ENCODE measurements around the gene GALNTL6.

GALNTL6 gene

DNA sequence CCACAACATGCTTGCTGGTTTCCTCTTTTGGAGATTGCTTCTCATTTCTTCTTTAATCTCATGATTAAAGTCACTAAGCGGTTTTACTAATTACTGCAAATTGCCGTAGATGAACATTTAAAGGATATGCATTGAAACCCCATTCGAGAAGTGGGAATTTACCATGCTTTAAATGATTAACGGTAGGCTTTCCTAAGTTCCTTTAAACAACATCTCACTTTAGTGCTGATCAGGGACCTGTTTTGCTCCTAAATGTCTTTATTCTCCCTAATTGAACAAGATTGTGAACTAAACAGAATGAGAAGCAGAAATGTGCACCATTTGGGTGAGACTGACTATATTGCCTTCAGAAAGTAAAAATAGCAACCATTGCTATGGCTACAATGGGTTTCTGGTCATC is 430.3 kb downstream of the GALNTL6 start:
- DNase-seq, result no peak

DNA sequence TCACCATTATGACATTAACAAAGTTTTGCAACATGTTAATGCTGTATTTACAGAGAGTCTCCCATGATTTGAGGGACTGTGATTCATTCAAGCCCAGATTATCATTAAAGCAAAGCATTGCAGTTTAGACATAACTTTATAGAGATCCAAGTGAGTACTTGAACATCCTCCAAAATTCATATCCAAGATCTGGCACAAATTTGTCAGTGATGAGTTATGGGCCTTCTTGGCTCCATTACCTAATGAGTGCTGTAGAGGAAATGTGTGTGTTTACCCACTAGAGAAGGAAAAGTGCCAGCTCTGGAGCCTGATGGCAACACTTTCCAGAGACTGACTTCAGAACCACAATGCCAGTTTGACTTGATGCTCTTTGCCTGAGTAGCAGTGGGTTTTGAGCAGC is 432.3 kb downstream of the GALNTL6 start:
- DNase-seq, result no peak

DNA sequence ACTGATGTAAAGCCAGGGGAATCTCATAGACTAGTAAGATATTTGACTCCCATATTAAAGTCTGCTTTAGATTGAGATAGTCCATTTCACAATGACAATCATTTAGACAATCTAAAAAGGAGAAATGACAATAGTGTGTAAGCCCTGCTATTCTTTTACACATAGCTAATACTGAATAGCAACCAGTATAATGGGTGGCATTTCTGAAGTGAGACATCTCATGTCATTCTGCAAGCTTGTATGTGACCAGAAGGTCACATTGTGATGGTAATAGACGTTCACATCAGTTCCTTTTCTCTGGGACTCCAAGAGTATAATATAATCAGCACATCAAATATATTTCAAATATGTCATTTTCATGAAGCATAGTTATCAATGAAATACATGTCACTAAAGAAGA is 440.2 kb downstream of the GALNTL6 start:
- DNase-seq, result no peak

DNA sequence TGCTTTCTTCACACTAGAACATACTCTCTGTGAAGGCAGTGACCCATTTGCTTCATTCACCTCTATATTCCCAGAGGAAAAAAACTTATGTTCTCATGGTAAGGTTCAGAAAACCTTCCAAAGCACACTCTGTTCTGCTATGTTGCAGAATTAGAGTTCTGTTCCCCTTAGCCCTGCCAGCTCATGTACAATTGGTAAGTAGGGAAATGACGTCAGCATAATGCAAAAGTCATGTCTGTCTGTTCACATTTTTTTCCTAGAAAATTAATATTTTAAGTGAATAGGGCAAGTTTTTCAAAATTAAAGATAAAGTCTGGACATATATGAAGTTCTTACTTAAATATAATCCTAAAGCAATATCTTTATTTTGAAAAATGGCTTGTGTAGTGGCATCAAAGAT is 443.6 kb downstream of the GALNTL6 start:
- DNase-seq, result no peak

DNA sequence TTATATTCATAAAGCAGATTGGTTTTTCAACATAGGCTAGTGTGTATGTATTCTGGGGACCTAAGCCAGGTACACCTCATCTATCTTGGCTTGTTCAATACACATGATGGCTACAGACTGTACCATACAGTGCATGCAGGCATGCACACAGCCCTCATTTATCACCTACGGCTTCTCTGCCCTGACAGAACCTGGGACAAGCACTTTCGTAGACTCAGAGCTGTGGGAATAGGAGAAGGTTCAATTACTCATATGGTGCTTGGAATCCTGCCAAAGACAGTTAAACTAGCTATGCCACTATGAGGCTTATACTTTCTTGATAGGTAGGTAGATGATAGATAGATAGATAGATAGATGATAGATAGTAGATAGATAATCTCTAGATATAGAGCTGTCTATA is 457.2 kb downstream of the GALNTL6 start:
- peak; percentile 3 for DNase-seq

DNA sequence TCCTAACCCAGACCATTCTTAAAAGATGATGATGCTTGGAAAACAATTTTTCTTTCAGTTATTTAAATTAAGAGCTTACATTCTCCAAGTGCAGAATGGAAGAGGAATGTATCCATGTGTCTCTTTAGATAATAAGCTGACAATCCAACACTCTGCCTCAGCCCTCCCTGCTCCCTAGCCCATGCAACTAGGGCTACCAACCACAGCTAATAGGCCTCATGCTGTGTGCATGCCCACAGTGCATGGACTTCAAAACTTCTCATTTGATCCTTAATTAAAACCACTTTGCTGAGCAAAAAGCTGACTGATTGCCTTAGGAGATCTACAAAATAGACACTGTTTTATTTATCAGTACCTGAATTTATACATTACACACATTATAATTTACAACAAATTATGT is 473.9 kb downstream of the GALNTL6 start:
- DNase-seq, result no peak

DNA sequence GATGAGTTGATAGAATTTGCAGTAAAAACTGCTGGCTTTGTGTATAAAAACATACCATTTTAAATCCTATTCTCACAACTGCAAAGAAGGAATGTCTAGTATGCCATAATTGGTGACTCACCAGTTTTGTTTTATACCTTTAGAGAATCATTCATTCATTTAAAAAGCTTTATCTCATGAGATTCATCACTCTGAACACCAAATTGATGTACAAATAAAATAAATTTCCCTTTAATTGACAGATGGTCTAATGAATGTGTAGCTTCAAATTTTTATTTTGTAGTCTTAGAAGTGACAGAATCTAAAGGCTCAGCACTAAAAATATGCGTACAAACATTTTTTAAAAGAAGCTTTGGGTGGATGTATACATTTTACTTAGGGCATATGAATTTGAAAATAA is 492.5 kb downstream of the GALNTL6 start:
- DNase-seq, result no peak

DNA sequence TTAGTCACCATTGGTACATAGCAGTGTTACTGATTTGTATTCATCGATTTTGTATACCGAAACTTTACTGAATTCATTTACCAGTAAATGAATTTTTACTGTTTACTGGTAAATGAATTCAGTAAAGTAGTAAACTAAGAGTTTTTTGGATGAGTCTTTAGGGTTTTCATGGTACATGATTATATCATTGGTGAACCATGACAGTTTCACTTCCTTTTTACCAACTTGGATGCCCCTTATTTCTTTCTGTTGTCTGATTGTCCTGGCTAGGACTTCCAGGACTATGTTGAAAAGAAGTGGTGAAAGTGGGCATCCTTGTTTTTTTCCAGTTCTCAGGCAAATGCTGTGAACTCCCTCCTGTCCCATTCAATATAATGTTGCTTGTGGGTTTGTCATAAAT is 494.9 kb downstream of the GALNTL6 start:
- DNase-seq, result no peak

DNA sequence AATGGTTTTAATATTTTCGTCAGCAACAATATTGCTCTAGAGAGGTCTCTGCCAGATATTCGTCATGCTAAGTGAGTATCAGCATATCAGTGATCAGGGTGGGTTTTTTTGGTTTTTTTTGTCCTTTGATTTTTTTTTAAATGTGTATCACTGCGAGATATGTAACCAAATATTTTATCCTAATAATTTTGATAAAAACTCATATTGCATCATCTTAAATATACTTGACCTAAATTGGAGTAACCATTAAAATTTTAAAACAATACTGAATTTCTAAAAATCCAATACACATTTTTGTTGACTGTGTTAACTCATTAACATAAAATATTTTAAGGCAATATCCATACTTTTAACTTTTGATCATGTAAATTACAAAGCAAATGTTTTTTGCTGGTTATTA is 498.5 kb downstream of the GALNTL6 start:
- no peak for DNase-seq

DNA sequence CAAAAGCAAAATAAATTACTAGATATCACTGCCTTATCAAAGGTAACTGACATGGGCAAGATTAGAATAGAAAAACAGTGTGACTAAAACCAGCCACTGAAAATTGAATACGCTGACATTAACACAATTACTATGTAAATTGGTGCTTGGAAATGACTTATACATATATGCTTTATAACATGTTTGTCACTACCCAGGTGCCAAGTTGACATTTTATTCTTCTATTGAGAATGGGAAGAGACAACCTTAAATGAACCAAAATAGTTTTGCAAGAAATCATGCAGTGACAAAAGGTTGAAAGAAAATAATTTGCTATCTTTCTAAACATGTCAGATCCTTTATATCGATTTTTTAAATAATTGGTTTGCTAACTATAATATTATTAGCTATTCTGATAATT is 510.1 kb downstream of the GALNTL6 start:
- DNase-seq, result no peak

DNA sequence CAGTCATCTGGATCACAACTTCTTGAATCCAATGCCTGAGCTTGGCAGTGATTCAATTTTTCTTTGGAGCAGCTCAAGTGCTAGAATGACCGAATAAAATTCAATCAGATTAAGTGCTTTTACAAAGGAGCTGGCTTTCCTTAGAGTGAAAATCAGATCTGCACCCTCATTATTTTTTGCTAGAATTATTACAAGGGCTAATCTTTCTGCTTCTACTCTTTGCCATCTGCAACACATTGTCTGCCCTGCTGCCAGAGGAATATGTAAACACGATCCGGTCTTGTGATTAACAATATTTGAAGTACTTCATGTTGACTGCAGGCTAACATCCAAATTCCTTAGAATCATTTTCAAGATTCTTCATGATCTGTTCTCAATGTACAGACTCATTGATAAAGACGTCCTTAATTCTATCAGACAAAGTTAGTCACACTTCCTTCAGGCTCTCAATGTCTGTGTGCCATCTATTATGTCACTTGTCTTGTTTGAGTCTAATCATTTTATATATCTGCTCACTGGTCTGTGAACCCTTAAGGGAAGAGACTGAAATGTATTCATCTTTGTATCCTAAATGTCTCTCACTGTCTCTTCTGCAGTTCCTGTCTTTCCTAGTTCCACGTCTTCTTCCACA is 531.2 kb downstream of the GALNTL6 start:
- DNase-seq, result no peak

DNA sequence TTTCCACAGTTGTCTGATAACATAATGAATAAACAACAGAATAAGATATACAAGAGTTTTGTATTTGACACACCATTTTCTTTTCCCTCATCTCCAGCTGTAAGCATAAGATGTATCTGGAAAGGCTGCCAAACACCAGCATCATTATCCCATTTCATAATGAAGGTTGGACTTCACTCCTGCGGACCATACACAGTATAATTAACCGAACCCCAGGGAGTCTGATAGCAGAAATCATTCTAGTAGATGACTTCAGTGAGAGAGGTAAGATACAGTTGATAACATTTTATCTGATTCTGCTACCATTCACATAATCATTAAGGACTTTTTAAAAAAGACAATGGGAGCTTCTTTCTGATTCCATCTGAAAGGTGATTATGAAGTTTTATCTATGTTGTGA is 535.2 kb downstream of the GALNTL6 start:
- no peak for DNase-seq

DNA sequence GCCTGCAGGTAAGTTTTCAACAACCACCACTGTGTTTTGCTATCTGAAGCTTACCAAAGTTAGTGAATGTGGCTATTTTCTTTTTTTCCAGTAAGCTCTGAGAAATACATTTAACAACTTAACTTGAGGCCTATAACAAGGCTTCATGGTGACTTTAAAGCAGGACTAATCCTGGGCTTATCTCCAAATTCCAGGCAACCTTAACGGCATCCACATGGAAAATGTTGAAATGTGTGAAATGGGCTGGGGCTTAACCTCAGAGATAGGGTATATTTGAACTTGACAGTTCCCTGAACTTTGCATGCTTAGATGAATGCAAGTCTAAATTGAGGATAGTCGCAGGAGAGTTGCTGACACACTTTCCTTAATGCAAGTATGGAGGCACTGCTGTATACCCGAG is 539.2 kb downstream of the GALNTL6 start:
- DNase-seq, result no peak

DNA sequence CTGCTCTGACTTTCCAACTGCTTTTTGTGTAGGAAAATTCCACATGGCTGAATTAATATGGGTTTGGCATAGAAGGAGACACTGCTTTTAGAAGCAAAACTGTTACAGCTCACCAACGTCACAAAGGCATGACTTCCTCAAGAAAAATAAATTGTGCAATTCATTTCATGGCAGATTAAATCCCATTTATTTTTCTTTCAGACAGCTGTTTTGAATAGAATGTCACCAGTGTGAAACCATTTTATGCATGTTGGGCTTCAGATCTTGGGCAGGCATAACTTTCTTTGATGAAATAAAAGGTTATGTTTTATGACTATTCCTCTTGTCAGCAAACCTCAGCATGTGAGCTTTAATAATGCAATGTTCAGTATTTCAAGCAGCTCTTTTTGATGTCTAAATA is 542.8 kb downstream of the GALNTL6 start:
- no peak for DNase-seq

DNA sequence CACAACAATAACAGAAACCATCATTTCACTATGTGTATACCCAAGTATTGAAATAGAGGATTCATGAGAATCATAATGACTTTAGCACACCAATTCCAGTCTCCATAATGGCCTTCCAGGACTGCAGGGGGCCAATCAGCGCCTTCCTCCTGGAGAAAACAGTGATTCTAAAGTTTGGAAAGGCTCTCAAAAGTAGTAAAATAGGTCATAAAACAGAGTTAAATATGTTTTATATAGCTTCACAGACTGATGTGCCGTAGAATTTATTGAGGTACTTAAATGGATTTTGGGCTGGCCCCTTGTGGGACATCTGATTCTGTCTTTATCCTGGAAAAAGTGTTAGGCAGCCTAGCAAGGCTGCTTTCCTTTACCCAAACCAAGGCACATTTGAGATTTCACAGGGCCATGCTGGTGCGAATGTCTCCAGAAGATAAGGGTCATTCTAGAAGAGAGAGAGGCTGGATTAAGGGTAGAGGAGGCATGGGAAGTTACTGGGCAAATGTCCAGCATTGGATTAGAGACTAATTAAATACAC is 543.9 kb downstream of the GALNTL6 start:
- no peak for DNase-seq

DNA sequence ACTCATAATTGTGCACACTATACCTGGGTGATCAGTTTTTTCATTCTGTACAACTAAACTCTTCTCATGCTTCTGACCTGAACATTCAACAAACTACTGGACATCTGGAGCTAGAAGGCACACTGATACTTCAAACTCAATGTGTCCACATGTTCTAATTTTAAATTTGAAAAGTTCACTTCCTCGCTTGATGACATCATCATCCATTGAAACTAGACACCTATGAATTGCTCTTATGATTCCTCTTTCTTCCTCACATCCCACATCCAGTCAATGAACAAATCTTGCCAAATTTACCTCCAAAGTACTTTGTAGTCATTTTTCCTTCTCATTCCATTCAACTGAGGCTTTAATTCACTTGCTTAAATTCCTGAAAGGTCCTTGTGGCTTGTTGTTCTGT is 549.4 kb downstream of the GALNTL6 start:
- no peak for DNase-seq

DNA sequence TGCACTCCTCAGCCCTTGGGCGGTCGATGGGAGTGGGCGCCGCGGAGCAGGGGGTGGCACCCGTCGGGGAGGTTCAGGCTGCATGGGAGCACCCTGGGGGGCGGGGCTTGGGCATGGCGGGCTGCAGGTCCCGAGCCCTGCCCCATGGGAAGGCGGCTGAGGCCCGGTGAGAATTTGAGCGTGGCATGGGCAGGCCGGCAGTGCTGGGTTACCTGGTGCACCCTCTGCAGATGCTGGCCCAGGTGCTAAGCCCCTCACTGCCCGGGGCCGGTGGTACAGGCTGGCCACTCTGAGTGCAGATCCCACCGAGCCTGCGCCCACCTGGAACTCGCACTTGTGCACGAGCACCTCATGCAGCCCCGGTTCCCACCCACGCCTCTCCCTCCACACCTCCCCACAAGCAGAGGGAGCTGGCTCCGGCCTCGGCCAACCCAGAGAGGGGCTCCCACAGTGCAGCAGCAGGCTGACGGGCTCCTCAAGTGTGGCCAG is 556.3 kb downstream of the GALNTL6 start:
- DNase-seq, result no peak

DNA sequence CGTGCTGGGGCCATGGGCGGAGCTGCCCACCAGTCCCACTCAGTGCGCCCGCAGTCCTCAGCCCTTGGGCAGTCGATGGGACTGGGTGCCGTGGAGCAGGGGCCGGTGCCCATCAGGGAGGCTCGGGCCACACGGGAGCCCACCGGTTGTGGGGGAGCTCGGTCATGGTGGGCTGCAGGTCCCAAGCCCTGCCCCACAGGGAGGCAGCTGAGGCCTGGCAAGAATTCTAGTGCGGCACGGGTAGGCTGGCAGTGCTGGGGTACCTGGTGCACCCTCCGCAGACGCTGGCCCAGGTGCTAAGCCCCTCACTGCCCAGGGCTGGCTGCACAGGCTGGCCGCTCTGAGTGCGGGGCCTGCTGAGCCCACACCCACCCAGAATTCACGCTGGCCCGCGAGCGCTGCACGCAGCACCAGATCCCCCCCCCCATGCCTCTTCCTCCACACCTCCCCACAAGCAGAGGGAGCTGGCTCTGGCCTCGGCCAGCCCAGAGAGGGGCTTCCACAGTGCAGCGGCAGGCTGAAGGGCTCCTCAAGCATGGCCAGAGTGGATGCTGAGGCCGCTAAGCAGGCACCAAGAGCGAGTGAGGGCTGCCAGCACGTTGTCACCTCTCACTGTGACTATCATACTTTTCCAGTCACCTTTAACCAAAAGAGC is 564.4 kb downstream of the GALNTL6 start:
- DNase-seq, result no peak

DNA sequence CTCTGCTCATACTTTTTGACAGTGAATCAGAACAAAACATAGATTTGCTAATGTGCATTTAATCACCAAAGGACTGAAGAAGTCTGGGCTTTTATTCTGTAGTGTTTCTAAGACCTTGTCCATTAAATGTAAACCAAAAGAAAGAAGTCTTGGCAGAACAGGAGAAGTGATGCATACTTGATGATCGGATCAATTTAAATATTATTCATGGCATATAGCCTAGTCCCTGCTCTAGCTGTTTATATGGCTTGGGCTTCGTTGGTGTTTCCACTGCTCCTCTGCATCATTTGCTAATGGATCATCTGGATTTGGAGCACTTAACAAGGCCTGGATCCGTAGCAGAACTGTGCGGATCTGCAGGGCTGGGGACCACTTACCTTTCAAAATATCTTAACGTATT is 566.6 kb downstream of the GALNTL6 start:
- DNase-seq, result no peak

DNA sequence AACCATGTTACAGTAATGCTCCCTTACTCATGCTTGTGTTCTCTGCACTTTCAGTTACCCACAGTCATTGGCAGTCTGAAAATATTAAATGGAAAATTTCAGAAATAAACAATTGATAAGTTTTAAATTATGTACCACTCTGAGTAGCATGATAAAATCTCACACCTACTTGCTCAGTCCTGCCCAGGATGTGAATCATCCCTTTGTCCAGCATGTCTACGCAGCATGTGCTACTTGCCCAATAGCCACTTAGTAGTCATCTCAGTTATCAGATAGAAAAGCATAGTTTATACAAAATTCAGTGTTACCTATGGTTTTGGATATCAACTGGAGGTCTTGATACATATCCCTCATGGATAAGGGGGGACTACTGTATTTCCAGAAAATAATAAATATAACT is 577.1 kb downstream of the GALNTL6 start:
- DNase-seq, result no peak

DNA sequence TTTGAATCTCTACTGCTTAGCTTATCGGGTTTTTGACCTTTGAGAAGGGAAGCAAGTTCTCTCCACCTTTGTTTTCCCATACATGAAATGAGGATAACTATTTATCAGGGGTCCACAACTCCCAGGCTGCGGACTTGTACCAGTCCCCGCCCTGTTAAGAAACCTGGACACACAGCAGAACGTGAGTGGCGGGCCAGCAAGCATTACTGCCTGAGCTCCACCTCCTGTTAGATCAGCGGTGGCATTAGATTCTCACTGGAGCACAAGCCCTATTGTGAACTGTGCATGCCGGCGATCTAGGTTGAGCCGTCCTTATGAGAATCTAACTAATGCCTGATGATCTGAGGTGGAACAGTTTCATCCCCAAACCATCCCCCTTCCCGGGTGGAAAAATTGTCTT is 579.5 kb downstream of the GALNTL6 start:
- DNase-seq, result no peak

DNA sequence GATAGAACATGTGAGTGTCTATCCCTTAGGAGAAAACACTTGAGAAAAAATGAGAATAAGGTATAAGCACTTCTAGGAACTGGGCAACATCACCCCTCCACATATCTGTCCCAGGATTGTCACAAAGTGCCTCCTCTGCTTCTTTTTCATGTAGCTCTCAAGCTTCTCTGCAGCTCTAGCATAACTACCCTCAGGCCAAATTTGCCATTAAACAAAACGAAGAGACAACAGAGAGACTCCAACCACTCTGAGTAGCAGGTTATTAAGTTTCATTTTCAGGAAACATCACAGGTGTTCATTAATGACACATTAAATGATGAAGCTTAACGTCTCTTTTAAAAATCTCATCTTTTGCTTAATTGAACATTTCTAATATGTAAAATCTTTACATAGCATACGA is 580.0 kb downstream of the GALNTL6 start:
- DNase-seq, result no peak

DNA sequence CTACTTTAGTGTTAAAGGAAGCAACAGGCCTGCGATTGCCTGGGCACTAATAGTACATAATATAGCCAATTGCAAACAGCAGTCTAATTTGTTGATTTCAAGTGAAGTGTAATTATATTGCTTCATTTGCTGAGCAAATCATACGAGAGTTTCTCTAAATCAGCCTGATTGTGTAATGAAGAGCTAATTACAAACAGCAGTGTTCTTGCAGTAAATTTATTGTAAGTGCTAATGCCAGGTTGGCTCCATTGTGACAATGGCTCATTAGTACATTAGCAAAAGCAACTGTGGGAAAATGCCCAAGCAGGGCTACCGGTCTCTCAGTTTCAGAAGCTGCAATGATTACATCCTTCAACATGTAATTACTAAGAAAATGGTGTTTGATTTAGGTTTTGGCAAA is 591.5 kb downstream of the GALNTL6 start:
- no peak for DNase-seq

DNA sequence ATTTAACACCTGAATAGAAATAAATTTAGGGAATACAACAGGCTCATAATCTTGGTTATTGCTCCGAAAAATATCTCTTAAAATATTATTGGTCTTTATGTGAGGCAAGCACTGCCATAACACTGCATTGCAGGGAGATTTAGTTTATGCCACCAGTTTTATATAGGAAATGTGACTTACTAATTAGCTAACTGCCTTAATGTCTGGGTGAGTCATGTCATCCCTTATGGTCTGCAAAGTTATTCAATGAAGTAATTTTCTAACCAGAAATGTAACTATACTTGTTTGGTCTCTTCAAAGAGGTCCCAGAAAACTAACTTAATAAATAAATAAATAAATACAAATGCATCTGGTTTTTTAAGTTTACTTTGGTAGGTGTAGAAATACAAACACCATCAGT is 597.2 kb downstream of the GALNTL6 start:
- no peak for DNase-seq

DNA sequence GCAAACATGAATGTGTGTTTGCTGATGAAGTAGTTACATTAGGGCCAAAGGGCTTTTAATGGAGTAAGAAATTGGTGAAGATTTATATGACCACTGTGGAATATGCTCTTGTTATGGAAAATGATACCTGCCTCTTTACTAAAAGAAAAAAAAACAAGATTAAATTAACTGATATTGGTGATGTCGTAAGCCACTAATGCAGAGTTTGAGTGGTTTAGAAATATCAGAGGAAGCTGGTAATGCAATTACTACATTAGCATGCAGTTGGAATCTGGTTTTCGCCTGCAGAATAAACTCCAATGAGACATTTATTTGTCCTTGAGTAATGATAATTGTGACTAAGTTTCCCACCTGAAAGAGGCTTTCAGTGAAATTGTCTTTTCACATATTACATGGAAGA is 597.9 kb downstream of the GALNTL6 start:
- no peak for DNase-seq

All from NCI-H226 (cell line).